ENCODE data around the gene DNAJB11.

DNAJB11 gene

GRCh38 chr3:186620213-186621092, 49.9 kb downstream of the DNAJB11 start:
- no peaks in the 10 kb centered on the region for H3K9me3 ChIP-seq (ENCODE audit: control insufficient read depth, low read length)
- 86 to 97% methylated on average over 8 to 9 of the region's 17 CpGs for WGBS, 2 experiments (ENCODE audit: insufficient coverage in 2 of 2)
- no peaks in the 10 kb centered on the region for H3K36me3 ChIP-seq (ENCODE audit: control insufficient read depth, insufficient read depth, low read length)
- H3K4me1 ChIP-seq (ENCODE audit: control insufficient read depth, insufficient read depth, low read length, poor library complexity, severe bottlenecking), result no peaks in the 10 kb centered on the region
- no peak overlapping the region for H3K4me3 ChIP-seq (ENCODE audit: extremely low read depth, insufficient read depth, low read length, poor library complexity, severe bottlenecking)
- no peak overlapping the region for H3K27ac ChIP-seq (ENCODE audit: low read depth, low read length, severe bottlenecking)

DNA sequence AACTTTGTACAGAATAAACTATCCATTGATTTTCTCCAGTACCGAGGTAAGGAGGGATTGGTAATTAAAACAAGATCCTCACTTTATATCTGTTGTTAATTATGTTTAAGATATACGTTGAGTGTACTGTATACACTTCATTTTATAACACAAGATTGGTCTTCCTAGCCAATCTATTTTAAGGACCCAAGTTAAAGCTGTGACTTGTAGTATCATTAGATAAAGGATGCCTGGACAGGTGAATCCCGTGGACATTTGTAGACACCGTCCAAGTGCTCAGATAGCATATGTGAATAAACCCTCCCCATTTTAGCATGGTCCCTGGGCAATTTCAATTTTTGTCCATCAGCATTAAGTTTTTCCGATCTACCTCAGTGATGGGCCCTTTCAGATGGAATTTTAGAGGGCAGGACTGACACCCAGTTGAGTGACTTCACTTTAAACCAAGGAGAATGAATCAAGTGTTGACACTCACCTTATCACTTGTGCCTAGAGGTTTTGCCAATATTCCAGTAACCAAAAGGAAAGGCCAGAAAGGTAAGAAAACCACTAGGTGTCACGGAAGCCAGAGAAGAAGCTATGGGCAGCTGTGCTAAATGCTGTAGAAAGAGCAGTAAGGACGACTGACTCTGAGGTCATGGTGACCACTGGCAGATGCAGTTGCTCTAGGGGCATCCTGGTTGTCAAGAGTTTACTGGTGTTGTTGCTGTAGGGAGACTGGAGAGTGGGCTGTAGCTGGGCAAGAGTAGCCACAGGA, 51.6 kb downstream of the DNAJB11 start:
- Histone ChIP-seq H3K36me3 (ENCODE audit: control insufficient read depth, insufficient read depth, low read length) (no peaks in the 10 kb centered on the region), H3K4me3 (ENCODE audit: extremely low read depth, insufficient read depth, low read length, poor library complexity, severe bottlenecking) (no peak overlapping the region), H3K9me3 (ENCODE audit: control insufficient read depth, low read length) (no peaks in the 10 kb centered on the region), H3K27ac (ENCODE audit: low read depth, low read length, severe bottlenecking) (no peak overlapping the region), H3K4me1 (ENCODE audit: control insufficient read depth, insufficient read depth, low read length, poor library complexity, severe bottlenecking) (no peaks in the 10 kb centered on the region)
- 76 to 79% methylated on average over 2 to 4 of the region's 7 CpGs for WGBS, 2 experiments (ENCODE audit: insufficient coverage in 2 of 2)

GRCh38 chr3:186622651-186623310, 52.3 kb downstream of the DNAJB11 start:
- H3K27ac ChIP-seq (ENCODE audit: low read depth, low read length, severe bottlenecking), result no peak overlapping the region
- H3K4me3 ChIP-seq (ENCODE audit: extremely low read depth, insufficient read depth, low read length, poor library complexity, severe bottlenecking), result no peak overlapping the region
- no peaks in the 10 kb centered on the region for H3K9me3 ChIP-seq (ENCODE audit: control insufficient read depth, low read length)
- 33 to 45% methylated on average over 1 of the region's 2 CpGs for WGBS, 2 experiments (ENCODE audit: insufficient coverage in 2 of 2)
- H3K4me1 ChIP-seq (ENCODE audit: control insufficient read depth, insufficient read depth, low read length, poor library complexity, severe bottlenecking), result no peaks in the 10 kb centered on the region
- H3K36me3 ChIP-seq (ENCODE audit: control insufficient read depth, insufficient read depth, low read length), result no peaks in the 10 kb centered on the region

- H3K4me3 ChIP-seq (ENCODE audit: extremely low read depth, insufficient read depth, low read length, poor library complexity, severe bottlenecking), result no peak overlapping the region
- 87 to 92% methylated on average over 4 of the region's 4 CpGs for WGBS, 2 experiments (ENCODE audit: insufficient coverage in 2 of 2)
Measured at GRCh38 chr3:186624598-186624997, 54.1 kb downstream of the DNAJB11 start.

DNA sequence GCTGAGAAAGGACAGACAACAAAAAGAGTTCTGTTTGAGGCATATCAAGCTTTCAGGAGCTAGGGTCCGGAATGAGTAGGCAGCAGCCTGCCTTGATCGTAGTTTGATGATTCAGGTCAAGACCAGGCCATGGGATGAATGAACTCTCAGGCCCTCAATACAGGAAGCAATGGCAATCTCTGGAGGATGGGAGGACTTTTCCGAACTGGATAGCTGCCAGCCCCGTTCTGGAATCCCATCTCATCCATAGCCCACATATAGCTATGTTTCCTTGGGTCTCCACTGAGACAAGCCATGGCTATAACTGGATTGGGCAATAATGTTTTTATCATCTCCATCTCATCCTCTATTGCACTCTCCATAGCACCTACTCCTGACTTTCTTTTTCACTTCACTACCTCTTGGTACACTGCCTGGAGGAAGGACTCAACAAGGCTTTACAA, 55.1 kb downstream of the DNAJB11 start:
- Histone ChIP-seq H3K9me3 (ENCODE audit: control insufficient read depth, low read length) (no peaks in the 10 kb centered on the region), H3K4me1 (ENCODE audit: control insufficient read depth, insufficient read depth, low read length, poor library complexity, severe bottlenecking) (no peaks in the 10 kb centered on the region), H3K27ac (ENCODE audit: low read depth, low read length, severe bottlenecking) (no peak overlapping the region), H3K36me3 (ENCODE audit: control insufficient read depth, insufficient read depth, low read length) (no peaks in the 10 kb centered on the region), H3K4me3 (ENCODE audit: extremely low read depth, insufficient read depth, low read length, poor library complexity, severe bottlenecking) (no peak overlapping the region)
- 94 to 100% methylated on average over 2 to 3 of the region's 4 CpGs for WGBS, 2 experiments (ENCODE audit: insufficient coverage in 2 of 2)

More at GRCh38 chr3:186624598-186624997, 54.1 kb downstream of the DNAJB11 start:
- H3K27ac ChIP-seq (ENCODE audit: low read depth, low read length, severe bottlenecking), result no peak overlapping the region
- no peaks in the 10 kb centered on the region for H3K4me1 ChIP-seq (ENCODE audit: control insufficient read depth, insufficient read depth, low read length, poor library complexity, severe bottlenecking)
- no peaks in the 10 kb centered on the region for H3K36me3 ChIP-seq (ENCODE audit: control insufficient read depth, insufficient read depth, low read length)
- H3K9me3 ChIP-seq (ENCODE audit: control insufficient read depth, low read length), result no peaks in the 10 kb centered on the region

DNA sequence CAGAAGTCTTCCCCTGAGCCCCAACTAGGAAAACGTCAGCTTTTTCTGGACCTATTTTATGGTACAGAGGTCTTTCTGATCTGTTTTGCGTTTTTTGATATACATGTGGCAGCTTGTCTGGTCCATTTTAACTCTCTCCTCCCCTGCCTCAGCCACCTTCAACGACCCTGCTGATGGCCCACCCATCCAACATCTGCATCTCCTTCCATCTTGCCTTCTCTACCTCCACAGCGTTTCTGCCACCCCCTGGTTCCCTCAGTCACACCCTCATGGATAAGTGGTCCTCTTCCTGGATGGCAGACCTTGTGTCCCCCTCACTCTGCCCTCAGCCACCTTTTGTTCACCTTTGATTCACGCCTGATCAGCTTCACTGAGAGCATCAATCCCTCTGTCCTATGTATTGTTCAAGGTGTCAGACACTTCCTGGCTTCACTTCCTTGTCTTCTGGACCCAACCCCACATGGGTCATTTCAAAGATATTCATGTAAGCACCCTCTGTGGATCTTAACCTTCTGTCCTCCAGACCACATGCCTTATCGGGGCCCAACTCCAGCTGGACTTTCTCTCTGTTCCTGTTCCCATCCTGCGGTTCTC, 55.8 kb downstream of the DNAJB11 start:
- H3K4me3 ChIP-seq (ENCODE audit: extremely low read depth, insufficient read depth, low read length, poor library complexity, severe bottlenecking), result no peak overlapping the region
- no peaks in the 10 kb centered on the region for H3K4me1 ChIP-seq (ENCODE audit: control insufficient read depth, insufficient read depth, low read length, poor library complexity, severe bottlenecking)
- H3K27ac ChIP-seq (ENCODE audit: low read depth, low read length, severe bottlenecking), result no peak overlapping the region
- no peaks in the 10 kb centered on the region for H3K9me3 ChIP-seq (ENCODE audit: control insufficient read depth, low read length)
- WGBS, 2 experiments (ENCODE audit: insufficient coverage in 2 of 2), result 84 to 98% methylated on average over 5 to 7 of the region's 7 CpGs
- no peaks in the 10 kb centered on the region for H3K36me3 ChIP-seq (ENCODE audit: control insufficient read depth, insufficient read depth, low read length)

- no peaks in the 10 kb centered on the region for H3K4me1 ChIP-seq (ENCODE audit: control insufficient read depth, insufficient read depth, low read length, poor library complexity, severe bottlenecking)
- 98 to 100% methylated on average over 4 of the region's 7 CpGs for WGBS, 2 experiments (ENCODE audit: insufficient coverage in 2 of 2)
Measured at GRCh38 chr3:186627852-186628414, 57.4 kb downstream of the DNAJB11 start.

GRCh38 chr3:186628756-186629155, 58.2 kb downstream of the DNAJB11 start:
- H3K9me3 ChIP-seq (ENCODE audit: control insufficient read depth, low read length), result no peaks in the 10 kb centered on the region
- H3K4me1 ChIP-seq (ENCODE audit: control insufficient read depth, insufficient read depth, low read length, poor library complexity, severe bottlenecking), result no peaks in the 10 kb centered on the region
- H3K36me3 ChIP-seq (ENCODE audit: control insufficient read depth, insufficient read depth, low read length), result no peaks in the 10 kb centered on the region
- H3K4me3 ChIP-seq (ENCODE audit: extremely low read depth, insufficient read depth, low read length, poor library complexity, severe bottlenecking), result no peak overlapping the region
- H3K27ac ChIP-seq (ENCODE audit: low read depth, low read length, severe bottlenecking), result no peak overlapping the region
- WGBS, 2 experiments (ENCODE audit: insufficient coverage in 2 of 2), result 95 to 100% methylated on average over 2 to 4 of the region's 7 CpGs

More at GRCh38 chr3:186627852-186628414, 57.4 kb downstream of the DNAJB11 start:
- no peaks in the 10 kb centered on the region for H3K9me3 ChIP-seq (ENCODE audit: control insufficient read depth, low read length)
- no peaks in the 10 kb centered on the region for H3K36me3 ChIP-seq (ENCODE audit: control insufficient read depth, insufficient read depth, low read length)
- no peak overlapping the region for H3K27ac ChIP-seq (ENCODE audit: low read depth, low read length, severe bottlenecking)
- H3K4me3 ChIP-seq (ENCODE audit: extremely low read depth, insufficient read depth, low read length, poor library complexity, severe bottlenecking), result no peak overlapping the region

- no peaks in the 10 kb centered on the region for H3K4me1 ChIP-seq (ENCODE audit: control insufficient read depth, insufficient read depth, low read length, poor library complexity, severe bottlenecking)
- 85 to 95% methylated on average over 6 of the region's 6 CpGs for WGBS, 2 experiments (ENCODE audit: insufficient coverage in 2 of 2)
- no peaks in the 10 kb centered on the region for H3K9me3 ChIP-seq (ENCODE audit: control insufficient read depth, low read length)
- H3K4me3 ChIP-seq (ENCODE audit: extremely low read depth, insufficient read depth, low read length, poor library complexity, severe bottlenecking), result no peak overlapping the region
- no peak overlapping the region for H3K27ac ChIP-seq (ENCODE audit: low read depth, low read length, severe bottlenecking)
- H3K36me3 ChIP-seq (ENCODE audit: control insufficient read depth, insufficient read depth, low read length), result no peaks in the 10 kb centered on the region
Measured at GRCh38 chr3:186630950-186631641, 60.6 kb downstream of the DNAJB11 start.

- H3K36me3 ChIP-seq (ENCODE audit: control insufficient read depth, insufficient read depth, low read length), result no peaks in the 10 kb centered on the region
- no peaks in the 10 kb centered on the region for H3K4me1 ChIP-seq (ENCODE audit: control insufficient read depth, insufficient read depth, low read length, poor library complexity, severe bottlenecking)
- H3K4me3 ChIP-seq (ENCODE audit: extremely low read depth, insufficient read depth, low read length, poor library complexity, severe bottlenecking), result no peak overlapping the region
Measured at GRCh38 chr3:186633481-186633880, 63.0 kb downstream of the DNAJB11 start.

More at GRCh38 chr3:186633481-186633880, 63.0 kb downstream of the DNAJB11 start:
- no peaks in the 10 kb centered on the region for H3K9me3 ChIP-seq (ENCODE audit: control insufficient read depth, low read length)
- no peak overlapping the region for H3K27ac ChIP-seq (ENCODE audit: low read depth, low read length, severe bottlenecking)

All from mesodermal cell (in vitro differentiated cells).